PC-9 (cell line): ENCODE results near the gene MAGI1. TPM values are rescaled to one million over a fixed set of nuclear protein-coding genes. Genes with fewer than 3 reads are reported as not detected.

Experiments
- BruUV-seq: library from RNA; stranded (reverse); fragments of 400-500 nt; replicated peaks from 2 replicates; lab custom pipeline; 2021; lab: Mats Ljungman, UMichigan
- CTCF ChIA-PET: fragments of 300-600 bp; sonication (Branson Sonifier 250); formaldehyde crosslinking; loops from one replicate; lab custom pipeline; 2022; ENCODE audit warnings: antibody characterized with exemption; lab: Charles Lee
- POLR2A ChIA-PET: fragments of 300-600 bp; sonication (Branson Sonifier 250); formaldehyde crosslinking; loops from one replicate; lab custom pipeline; 2022; ENCODE audit warnings: antibody characterized with exemption; ENCODE audit not compliant: unreplicated experiment; lab: Charles Lee
- DNase-seq, 2 experiments: peaks; one replicate each; pipeline versions ENCODE4 v3.0.0 to v3.0.0-alpha.2; 2015 to 2022; ENCODE audit warnings: mixed read lengths in 1 of 2
- H2AFZ ChIP-seq: fragments of 200-600 bp; sonication (generic); 2 replicates; pipeline ENCODE4 v1.8.1; 2017; ENCODE audit warnings: antibody characterized with exemption
- H3F3A ChIP-seq: fragments of 200-600 bp; sonication (generic); 2 replicates; pipeline ENCODE4 v1.8.1; 2017; ENCODE audit warnings: antibody characterized with exemption, mild to moderate bottlenecking, low read depth; ENCODE audit not compliant: insufficient read depth
- H3K27ac ChIP-seq: fragments of 200-600 bp; sonication (generic); 2 replicates; pipeline ENCODE4 v1.6.1; 2016; ENCODE audit warnings: mixed run types
- H3K27me3 ChIP-seq: fragments of 200-600 bp; sonication (generic); 2 replicates; pipeline ENCODE4 v1.6.1; 2016; ENCODE audit warnings: low read depth, mixed run types; ENCODE audit not compliant: insufficient read depth
- H3K36me3 ChIP-seq: fragments of 200-600 bp; sonication (generic); 2 replicates; pipeline ENCODE4 v1.6.1; 2016; ENCODE audit warnings: low read depth, mixed run types
- H3K4me1 ChIP-seq: fragments of 200-600 bp; sonication (generic); replicated peaks from 2 replicates; pipeline ENCODE4 v1.6.1; 2016; ENCODE audit warnings: mixed run types; ENCODE audit not compliant: insufficient read depth
- H3K4me2 ChIP-seq: fragments of 200-600 bp; sonication (generic); 2 replicates; pipeline ENCODE4 v1.6.1; 2017; ENCODE audit warnings: mixed run types
- H3K4me3 ChIP-seq: fragments of 200-600 bp; sonication (generic); 2 replicates; pipeline ENCODE4 v1.6.1; 2016; ENCODE audit warnings: mixed run types
- H3K79me2 ChIP-seq: fragments of 200-600 bp; sonication (generic); 2 replicates; pipeline ENCODE4 v1.6.1; 2017; ENCODE audit warnings: low read depth, mixed run types
- H3K9me2 ChIP-seq: fragments of 200-600 bp; sonication (generic); 2 replicates; pipeline ENCODE4 v1.8.1; 2017; ENCODE audit warnings: mild to moderate bottlenecking; ENCODE audit not compliant: insufficient read depth
- H3K9me3 ChIP-seq: fragments of 200-600 bp; sonication (generic); 2 replicates; pipeline ENCODE4 v1.8.1; 2016; ENCODE audit warnings: low read depth; ENCODE audit not compliant: insufficient read depth
- H4K20me1 ChIP-seq: fragments of 200-600 bp; sonication (generic); 2 replicates; pipeline ENCODE4 v1.8.1; 2017; ENCODE audit not compliant: insufficient read depth
- CTCF ChIP-seq: fragments of 200-600 bp; sonication (generic); conservative IDR thresholded peaks from 2 replicates; pipeline ENCODE4 v1.6.1; 2017; ENCODE audit warnings: mixed run types, antibody characterized with exemption, mild to moderate bottlenecking, moderate library complexity
- EZH2 ChIP-seq: fragments of 200-600 bp; sonication (generic); IDR thresholded peaks from 2 replicates; pipeline ENCODE4 v1.8.0; 2017; ENCODE audit warnings: antibody characterized with exemption, low read depth
- intact Hi-C: fragments of 100-400 bp; cut with micrococcal nuclease; formaldehyde crosslinking; loops from one replicate; pipeline ENCODE4 v1.10.0; 2022; ENCODE audit not compliant: unreplicated experiment
- total RNA-seq: library from RNA; stranded (reverse); gene quantifications from 2 replicates; pipeline ENCODE4 v1.2.3, GENCODE V29; 2021

Gene MAGI1
- total RNA-seq, 1 experiment from 2014 or later, result 23.3 TPM

DNA sequence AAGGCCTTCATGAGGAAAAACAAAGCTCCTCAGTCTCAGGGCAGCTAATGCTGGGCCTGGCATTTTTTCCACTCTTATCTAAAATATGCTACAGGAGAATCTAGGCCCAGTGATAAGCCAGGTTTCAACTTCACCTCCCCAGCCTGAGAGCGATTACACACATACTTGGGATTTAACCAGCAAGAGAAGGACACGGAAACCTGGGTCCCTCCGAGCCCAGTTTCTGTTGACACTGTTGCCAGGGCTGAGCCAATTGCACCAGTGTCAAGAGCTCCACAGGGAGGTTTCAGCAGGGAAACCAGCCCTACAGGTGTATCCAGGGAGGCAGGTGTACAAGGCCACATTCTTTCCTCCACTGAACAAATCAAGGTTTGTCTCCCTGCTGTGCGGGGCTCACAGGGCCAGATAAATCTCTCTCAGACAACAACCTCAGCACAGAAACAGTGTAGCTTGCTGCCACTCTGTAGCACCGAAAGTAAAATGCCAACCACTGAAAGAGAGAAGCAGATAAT lies 85.4 kb downstream of the MAGI1 start:
- H3K9me2 ChIP-seq, result no peaks in the 10 kb centered on the region
- no peak overlapping the region for H2AFZ ChIP-seq
- no TSS peak for BruUV-seq
- H3K4me3 ChIP-seq, result peak overlapping the region; percentile 31
- H3K4me2 ChIP-seq, result peak overlapping the region; percentile 75
- TF ChIP-seq EZH2, result no peak
- no peak for TF ChIP-seq CTCF
- H3K79me2 ChIP-seq, result peaks cover 46% of the 10 kb centered on the region
- H3F3A ChIP-seq, result peaks cover 49% of the 10 kb centered on the region
- intact Hi-C loops, result loop anchor here (1.0 to 5.0 kb wide), 8 partner anchors 11 to 185 kb away; no protein-coding TSS in a partner anchor
- peak; percentile 93 to 98 for DNase-seq
- H4K20me1 ChIP-seq, result no peaks in the 10 kb centered on the region
- peaks cover 65% of the 10 kb centered on the region for H3K4me1 ChIP-seq
- H3K9me3 ChIP-seq, result no peaks in the 10 kb centered on the region
- CTCF ChIA-PET, result no interaction called here
- no peaks in the 10 kb centered on the region for H3K27me3 ChIP-seq
- no peaks in the 10 kb centered on the region for H3K36me3 ChIP-seq
- H3K27ac ChIP-seq, result peak overlapping the region; percentile 100
- POLR2A ChIA-PET, result interaction anchor here (0.5 to 1.2 kb wide), 4 partner anchors 43 to 120 kb away, joined by 3 to 25 read pairs (median 6); no protein-coding TSS in a partner anchor

GRCh38 chr3:65952842-65953241 lies 85.9 kb downstream of the MAGI1 start:
- no peak for DNase-seq
- TF ChIP-seq EZH2 (no peak), CTCF (no peak)
- peak overlapping the region; percentile 100 for H3K27ac ChIP-seq
- H3K4me2 ChIP-seq, result peak overlapping the region; percentile 75
- TSS peak; percentile 85 for BruUV-seq
- H2AFZ ChIP-seq, result no peak overlapping the region
- no peaks in the 10 kb centered on the region for H3K9me3 ChIP-seq
- intact Hi-C loops, result loop anchor here (1.0 to 5.0 kb wide), 8 partner anchors 11 to 186 kb away; no protein-coding TSS in a partner anchor
- ChIA-PET CTCF (no interaction called here), POLR2A (interaction anchor here (1.2 kb wide), 1 partner anchor 84 kb away, joined by 8 read pairs; no protein-coding TSS in a partner anchor)
- H3K36me3 ChIP-seq, result no peaks in the 10 kb centered on the region
- no peaks in the 10 kb centered on the region for H4K20me1 ChIP-seq
- peak overlapping the region; percentile 9; the same call in 1 of the 2 replicates for H3K4me3 ChIP-seq
- no peaks in the 10 kb centered on the region for H3K9me2 ChIP-seq
- H3K79me2 ChIP-seq, result peaks cover 45% of the 10 kb centered on the region
- peaks cover 49% of the 10 kb centered on the region for H3F3A ChIP-seq
- peaks cover 64% of the 10 kb centered on the region for H3K4me1 ChIP-seq
- H3K27me3 ChIP-seq, result no peaks in the 10 kb centered on the region

GRCh38 chr3:65951836-65952505 lies 86.7 kb downstream of the MAGI1 start:
- no peaks in the 10 kb centered on the region for H3K9me2 ChIP-seq
- peak overlapping the region; percentile 75 for H3K4me2 ChIP-seq
- BruUV-seq, result no TSS peak
- H2AFZ ChIP-seq, result peak overlapping the region; percentile 37; the same call in 1 of the 2 replicates
- H4K20me1 ChIP-seq, result no peaks in the 10 kb centered on the region
- no peak for TF ChIP-seq CTCF
- TF ChIP-seq EZH2, result no peak
- no peaks in the 10 kb centered on the region for H3K9me3 ChIP-seq
- peaks cover 49% of the 10 kb centered on the region for H3F3A ChIP-seq
- CTCF ChIA-PET, result no interaction called here
- H3K36me3 ChIP-seq, result no peaks in the 10 kb centered on the region
- peaks cover 49% of the 10 kb centered on the region for H3K79me2 ChIP-seq
- peaks cover 64% of the 10 kb centered on the region for H3K4me1 ChIP-seq
- peak overlapping the region; percentile 26; the same call in 1 of the 2 replicates for H3K4me3 ChIP-seq
- intact Hi-C loops, result loop anchor here (2.0 to 5.0 kb wide), 5 partner anchors 60 to 187 kb away; no protein-coding TSS in a partner anchor
- H3K27me3 ChIP-seq, result no peaks in the 10 kb centered on the region
- DNase-seq, result peak; percentile 6 to 93
- H3K27ac ChIP-seq, result peak overlapping the region; percentile 100
- POLR2A ChIA-PET, result no interaction called here
